HG02642 (cell line): Measurements from ENCODE around the gene KISS1.
"Not testable (repeated sequence)": the region's sequence is repeated elsewhere in the genome, so short reads cannot be mapped to it uniquely, and the experiment has no call there.

Experiments used
- ATAC-seq: cut with Tn5 transposase; IDR thresholded peaks from one replicate; pipeline ENCODE4 v1.9.1; 2021; ENCODE audit warnings: mild to moderate bottlenecking; ENCODE audit not compliant: unreplicated experiment, poor library complexity

The KISS1 gene, protein sequence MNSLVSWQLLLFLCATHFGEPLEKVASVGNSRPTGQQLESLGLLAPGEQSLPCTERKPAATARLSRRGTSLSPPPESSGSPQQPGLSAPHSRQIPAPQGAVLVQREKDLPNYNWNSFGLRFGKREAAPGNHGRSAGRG

DNA sequence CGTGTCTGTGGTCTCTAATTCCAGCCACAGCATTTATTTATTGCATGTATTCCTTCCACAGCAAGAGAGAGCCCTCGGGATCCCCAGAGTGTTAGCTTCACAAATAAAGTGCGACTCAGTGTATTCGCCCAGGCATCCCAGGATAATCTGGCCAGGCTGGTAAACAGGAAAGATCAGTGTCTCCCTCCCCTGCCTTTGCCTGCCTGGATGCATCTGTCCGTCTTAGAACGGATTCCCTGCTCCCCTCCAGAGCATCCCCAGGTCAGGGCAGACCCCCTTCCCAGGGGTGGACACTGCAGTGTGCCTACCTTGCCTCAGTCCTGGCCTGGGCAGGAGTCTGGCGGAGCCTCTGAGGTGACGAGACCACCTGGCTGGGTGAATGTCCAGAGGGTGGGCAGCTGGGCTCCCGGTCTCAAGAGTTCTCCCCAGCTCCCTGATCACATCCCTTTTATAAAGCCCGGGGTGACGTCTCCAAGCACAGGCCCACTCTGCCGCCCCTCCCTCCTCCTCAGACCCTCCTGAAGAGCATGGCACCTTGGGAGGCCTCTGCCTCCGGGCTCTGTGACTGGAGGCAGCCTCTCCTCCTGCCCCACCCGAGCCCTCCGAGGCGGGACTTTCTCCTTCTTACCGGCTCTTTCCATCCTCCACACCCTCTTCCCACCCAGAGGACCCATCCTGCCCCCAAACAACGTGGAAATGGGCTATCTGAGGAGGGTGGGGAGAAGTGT, at the start of gene KISS1:
Gene KISS1, minus strand, starts transcription at position 424 of the 728 bp plus-strand sequence. CDS start 3,615 bp downstream, outside the sequence.
- ATAC-seq: no peak

DNA sequence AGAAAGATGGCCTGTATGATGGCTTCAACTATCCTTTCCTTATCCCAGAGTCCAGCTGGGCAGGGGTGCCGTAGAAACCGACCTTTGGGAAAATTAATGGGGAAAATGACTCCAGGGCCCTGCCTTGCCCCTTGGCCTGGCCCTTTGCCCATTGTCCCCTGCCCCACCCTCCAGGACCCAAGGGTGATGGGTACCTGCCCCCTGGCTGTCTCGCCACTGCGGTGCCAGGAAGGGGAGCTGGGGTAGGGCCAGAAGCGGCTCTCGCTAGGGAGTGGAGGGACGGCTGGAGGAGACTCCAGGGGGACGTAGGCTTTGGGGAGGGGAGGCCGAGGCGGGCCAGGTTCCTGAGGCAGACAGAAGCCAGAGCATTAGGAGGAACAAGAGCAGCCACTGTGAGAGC, 46.6 kb upstream of the KISS1 start:
- ATAC-seq: no peak

DNA sequence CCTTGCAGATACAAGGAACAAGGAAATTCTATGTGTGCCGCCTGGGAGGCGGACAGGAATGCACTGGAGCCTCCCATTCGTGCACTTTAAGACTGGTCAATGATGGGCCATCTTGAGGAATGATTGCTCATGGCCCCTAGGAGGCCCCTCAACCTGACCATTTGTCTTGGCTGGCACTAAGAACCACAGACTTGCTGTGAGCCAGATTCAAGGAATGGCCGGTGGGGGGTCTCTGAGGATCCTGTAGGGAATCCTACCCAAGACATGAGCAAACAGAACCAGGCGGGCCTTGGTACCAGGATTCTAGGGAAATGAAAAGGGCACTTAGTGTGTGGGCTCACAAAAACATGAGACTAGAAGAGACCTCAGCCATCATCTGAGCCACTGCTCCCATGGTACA, 45.6 kb upstream of the KISS1 start:
- ATAC-seq: no peak

DNA sequence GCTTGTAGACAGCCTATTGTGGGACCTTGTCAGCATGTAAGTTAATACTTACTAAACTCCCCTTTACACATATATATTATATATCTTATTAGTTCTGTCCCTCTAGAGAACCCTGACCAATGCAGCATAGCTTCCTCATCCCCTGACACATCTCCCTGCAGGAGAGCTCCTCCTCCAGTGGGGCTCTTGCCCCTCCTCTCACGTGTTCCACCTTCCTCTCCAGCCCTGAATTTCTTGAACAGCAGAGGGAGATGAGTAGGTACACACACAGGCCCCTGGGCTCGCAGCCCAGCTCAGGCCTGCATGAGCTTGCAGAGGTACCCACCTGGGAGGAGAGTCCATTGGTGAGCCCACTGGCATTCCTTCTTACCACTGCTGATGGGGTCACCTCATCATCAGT, 44.8 kb upstream of the KISS1 start:
- no peak for ATAC-seq

DNA sequence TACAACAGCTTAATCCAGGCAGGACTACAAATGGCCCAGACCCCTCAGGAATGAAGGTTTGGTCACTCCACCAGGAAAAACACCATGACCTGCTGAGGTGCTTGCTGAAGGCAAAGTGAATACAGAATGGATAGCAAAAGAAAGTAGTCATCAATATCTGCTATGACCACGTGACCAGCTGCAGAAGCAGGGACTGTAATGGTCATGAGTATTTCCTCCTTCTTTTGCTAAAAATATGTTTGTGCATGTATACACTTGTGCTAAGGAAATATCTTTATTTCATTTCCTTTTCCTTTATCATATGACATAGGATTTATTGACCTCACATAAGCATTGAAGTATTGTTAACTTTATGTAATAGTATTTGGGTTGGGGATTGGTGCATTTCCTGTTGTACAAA, 43.9 kb upstream of the KISS1 start:
- no peak for ATAC-seq

DNA sequence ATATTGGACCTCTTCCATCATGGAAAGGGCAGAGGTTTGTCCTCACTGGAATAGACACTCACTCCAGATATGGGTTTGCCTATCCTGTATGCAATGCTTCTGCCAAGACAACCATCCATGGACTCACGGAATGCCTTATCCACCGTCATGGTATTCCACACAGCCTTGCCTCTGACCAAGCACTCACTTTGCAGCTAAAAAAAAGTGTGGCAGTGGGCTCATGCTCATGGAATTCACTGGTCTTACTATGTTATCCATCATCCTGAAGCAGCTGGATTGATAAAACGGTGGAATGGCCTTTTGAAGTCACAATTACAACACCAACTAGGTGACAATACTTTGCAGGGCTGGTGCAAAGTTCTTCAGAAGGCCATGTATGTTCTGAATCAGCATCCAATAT, 43.1 kb upstream of the KISS1 start:
- not testable (repeated sequence) for ATAC-seq

DNA sequence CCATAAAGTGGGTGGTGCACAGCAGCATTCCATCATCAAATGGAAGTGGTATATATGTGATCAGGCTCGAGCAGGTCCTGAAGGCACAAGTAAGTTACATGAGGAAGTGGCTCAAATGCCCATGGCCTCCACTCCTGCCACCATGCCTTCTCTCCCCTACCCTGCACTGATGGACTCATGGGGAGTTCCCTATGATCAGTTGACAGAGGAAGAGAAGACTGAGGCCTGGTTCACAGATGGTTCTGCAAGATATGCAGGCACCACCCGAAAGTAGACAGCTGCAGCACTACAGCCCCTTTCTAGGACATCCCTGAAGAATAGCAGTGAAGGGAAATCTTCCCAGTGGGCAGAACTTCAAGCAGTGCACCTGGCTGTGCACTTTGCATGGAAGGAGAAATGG, 42.2 kb upstream of the KISS1 start:
- ATAC-seq: not testable (repeated sequence)

DNA sequence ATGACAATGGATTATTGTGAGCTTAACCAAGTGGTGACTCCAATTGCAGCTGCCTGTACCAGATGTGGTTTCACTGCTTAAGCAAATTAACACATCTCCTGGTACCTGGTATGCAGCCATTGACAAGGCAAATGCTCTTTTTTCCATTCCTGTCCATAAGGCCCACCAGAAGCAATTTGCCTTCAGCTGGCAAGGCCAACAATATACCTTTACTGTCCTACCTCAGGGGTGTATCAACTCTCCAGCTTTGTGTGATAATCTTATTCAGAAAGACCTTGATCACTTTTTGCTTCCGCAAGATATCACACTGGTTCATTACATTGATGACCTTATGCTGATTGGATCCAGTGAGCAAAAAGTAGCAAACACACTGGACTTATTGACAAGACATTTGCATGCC, 41.2 kb upstream of the KISS1 start:
- not testable (repeated sequence) for ATAC-seq

DNA sequence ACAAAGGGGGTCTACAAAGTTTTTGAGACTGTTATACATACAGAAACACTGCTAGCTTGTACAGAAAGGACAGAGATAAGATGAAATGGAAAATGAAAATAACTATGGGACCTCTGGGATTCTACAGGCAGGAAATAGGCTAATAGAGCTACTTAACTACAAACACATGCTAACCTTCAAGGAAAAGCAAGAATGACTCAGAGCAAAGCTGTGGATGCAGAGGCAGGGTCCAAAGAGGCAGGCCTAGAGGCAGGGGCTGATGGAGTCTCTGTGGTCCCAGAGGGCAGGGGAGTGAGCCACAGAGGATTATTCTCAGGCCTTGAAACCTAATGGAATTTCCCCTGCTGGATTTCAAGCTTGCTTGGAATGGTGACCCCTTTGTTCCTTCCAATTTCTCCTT, 36.2 kb upstream of the KISS1 start:
- no peak for ATAC-seq

DNA sequence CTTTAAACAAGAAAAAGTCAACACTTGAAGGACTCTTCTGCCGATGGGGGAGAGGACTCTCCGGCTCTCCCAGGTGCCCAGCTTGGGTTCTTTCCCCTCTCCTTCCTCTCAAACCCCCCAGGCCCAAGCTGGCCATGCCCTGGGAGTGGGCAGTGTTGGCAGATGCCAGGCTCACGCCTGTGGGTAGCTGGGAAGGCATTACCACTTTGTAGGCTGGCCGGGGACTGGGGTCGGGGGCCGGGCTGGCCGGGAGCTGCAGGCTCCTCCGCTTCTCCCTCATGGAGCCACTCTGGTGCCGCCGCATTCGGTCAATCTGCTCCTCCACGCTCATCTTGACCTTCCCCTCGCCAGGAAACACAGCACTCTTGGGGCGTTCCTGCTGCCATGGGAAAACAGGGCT, 33.9 kb upstream of the KISS1 start:
- ATAC-seq: no peak

DNA sequence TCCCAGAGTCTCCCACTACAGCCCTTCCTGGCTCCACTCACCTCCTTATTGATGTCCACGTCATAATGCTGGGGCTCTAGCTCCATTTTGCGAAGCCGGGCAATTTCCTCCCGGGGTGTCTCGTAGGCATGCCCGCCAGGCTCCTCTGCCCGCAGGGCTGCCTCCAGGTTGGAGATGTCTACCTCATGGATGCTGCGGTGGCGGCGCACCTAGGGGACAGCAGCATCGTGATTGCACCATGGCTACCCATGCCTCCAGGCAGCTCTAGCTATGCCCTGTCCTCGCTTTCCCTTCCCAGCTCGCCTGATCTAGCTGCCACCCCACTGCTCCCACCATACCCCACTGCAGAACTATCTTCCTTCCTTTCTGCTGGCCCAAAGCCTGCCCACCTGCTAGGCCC, 32.6 kb upstream of the KISS1 start:
- no peak for ATAC-seq

DNA sequence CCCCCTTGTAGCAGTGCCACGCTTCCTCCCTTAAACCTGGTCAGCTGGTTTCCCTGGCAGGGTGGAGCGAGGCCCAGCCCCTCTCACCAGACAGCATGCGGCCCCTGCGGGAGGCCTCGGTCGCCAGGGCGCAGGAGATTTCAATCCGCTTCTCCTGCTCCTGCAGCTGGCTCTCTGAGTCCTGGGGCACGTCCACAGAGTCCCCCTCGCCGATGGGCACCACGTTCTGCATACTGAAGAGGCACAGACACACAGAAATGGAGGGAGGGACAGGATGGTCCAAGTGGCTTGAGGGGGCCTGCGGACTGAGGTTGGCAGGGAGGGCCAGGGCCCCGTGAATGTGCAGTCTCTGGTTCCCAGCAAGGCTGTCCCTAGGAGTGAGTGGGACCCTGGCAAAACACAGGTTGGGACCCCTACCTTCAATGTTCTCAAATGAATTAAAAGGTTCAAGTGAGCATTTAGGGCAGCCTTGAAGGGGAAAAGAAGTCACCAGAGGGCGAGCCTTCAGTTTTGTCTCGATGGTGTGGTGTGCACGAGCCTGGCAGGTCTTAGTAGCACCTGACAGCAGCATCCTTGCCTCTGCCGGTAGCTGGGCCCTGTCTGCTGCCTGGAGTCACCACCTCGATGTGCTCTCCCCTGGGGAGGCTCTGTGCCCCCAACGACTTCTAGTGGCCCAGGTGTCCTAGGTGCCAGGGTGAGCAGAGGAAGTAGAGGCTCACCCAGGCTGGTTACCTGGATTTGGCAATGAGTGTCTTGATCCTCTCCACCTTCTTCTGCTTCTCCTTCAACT, 31.9 kb upstream of the KISS1 start:
- no peak for ATAC-seq

DNA sequence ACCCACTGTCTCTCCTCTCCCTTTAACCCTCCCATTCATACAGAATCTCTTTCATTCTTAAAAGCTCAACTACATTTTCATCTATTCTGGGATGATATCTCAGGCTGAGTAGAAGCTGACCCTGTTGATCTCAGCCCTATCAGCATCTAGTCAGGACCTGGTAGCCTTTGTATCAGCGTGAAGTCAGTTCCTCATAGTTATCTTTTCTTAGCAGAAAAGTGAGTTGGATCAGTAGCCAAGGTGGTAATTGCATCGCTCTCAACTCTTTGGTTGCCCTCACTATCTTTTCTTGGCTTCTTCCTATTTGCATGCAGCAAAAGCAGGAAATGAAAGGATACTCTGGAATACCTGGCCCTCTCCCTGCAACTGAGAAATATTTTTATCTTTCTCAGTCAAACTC, 31.1 kb upstream of the KISS1 start:
- ATAC-seq: no peak

DNA sequence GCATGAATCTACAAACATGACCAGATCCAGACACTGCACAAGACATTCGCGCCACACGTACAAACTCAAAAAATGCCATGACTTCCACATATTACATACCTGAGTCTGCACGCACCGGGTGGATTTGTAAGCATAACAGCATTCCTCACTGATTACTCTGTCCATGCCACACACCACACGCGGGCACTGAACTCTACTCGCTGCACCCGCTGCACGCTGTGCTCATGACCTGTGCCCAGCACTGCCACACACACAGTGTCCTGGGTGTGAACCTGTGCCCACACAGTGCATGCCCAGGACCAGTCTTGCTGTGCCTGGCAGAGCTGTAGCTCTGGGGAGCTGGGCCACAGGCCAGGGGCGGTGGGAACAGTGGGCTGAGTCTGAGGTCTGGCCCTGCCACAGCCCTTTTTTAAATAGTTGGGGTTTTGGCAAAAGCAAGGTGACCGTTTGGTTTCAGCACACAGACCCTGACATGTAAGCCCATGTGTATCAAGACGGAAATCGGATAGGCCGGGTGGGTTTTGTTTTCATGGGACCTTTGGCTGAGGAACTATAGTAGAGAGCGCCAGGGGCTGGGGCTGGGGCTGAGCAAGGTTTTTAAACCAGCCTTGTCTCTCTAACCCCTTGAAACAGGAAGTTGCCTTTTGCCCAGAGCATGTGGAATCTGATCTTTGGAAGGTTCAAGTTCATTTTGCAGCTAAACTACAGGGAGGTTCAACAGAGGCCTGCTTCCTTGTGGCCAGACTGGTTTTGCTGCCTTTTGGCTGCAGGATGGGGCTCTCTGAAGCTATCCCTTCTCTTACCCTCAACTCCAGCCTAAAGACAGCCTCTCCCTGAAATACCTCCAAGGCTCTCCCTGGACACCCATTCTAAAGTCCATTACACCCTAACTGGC, 29.8 kb upstream of the KISS1 start:
- no peak for ATAC-seq

DNA sequence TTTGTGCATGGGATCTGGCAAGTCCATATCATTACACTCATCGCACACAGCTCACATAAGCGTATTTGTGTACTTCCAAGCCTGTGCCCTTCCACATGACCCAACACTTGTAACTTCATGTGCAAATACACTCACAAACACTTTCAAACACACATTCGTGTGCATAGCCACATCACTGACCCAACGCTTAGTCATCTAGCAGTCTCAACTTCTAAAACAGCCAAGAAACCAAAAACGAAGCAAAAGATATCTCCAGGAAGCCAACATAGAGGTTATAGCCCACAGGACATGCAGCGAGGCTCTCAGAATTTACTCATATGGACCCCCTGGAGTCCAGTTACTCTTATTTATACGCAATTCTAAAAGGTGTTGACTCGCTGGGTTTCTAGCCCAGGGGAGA, 28.4 kb upstream of the KISS1 start:
- no peak for ATAC-seq

DNA sequence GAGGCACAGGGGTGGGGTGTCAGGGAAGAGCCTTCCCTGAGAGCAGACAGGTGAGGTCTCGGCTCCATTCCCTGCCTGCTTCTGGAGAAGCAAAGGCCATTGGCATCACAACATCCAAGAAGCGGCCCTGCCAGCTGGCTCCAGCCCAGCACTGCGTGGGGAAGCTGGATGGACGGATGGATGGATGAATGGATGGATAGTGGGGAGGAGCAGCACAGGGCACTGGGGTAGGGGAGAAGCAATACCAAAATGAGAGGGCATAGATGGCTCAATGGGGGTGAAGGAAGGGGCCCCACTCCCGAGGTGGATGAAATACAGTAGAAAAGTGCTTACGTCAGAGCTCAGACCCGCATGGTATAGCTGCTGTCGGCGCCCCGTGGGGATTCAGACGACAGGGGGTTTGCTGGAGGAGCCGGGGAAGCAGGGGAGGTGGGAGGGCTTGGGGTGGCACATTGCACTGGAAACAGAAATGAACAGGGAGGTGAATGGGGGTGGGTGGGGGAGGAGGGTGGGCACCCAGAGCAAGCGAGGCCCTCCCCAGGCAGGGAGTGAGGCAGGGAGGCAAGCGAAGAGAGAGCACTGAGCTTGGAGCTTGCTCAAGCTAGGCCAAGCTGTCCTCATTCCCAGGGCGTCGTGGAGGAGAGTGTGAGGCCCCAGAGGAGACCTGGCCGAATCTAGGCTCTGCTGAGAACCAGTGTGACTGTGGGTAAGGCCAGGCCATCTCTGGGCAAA, 27.0 kb upstream of the KISS1 start:
- no peak for ATAC-seq

DNA sequence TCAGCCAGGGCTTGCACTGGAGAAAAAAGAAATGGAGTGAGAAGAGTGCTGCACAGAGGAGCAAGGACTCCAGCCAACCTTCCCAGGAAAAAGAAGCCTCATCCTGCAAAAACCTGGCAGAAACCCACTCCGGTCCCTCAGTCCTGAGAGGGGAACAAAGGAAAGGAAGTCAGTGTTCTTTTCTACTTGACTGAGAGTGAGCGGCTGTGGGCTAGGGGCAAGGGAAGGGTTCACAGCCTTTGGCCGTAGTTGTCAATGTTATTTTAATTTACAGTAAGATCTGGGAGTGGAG, 26.4 kb upstream of the KISS1 start:
- no peak for ATAC-seq

DNA sequence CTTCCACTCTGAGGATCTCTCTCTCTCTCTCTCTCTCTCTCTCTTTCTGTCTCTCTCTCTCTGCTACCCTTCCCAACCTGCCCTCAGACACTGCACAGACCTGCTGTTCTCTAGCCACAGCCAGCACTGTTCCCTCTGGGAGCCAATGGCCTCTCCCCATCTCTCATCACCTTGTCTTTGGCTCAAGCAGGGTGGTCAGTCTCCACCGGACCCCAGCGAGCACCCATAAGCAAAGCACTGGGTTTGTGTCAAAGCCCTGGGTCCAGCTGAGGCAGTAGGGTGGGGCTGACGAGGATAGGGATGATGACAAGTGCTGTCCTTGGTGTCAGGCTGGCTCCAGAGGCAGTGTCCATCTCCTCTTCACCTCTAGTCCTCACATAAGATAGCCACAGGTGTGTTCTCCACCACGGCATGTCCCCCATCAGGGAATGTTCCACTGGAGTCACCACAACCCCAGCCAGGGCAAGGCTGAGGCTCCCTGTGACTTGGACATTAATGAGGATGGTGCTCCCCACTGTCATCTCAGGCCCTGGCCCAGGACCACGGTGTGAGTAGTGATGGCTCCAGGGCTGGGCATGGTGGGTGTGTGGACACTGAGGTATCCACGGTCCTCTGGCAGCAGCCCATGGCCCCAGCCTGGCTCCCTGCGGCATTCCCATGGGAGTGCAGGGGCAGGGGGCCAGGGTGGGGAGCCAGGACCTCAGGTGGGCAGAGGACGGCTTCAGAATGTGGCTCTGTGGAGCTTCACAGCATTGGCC, 25.9 kb upstream of the KISS1 start:
- no peak for ATAC-seq

DNA sequence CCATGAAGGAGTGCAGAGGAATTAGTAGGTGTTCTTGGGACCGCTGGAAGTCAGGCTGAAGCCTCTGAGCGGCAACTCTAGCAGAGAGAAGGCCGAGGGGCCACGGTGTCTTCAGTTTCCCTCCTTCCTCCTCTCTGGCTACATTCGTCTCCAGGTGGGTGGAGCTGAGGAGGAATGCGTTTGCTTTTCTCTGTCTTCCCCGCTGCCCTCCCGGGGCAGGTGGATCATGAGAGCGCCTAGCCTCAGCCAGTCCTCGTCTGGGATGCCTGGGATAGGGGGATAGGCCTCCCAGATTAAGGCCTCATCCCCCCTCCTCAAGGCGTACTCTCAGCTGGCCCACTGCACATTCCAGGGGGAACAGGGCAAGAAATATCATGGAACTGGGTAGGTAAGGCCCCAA, 25.0 kb upstream of the KISS1 start:
- no peak for ATAC-seq
